GM18502 (cell line): ENCODE measurements around the gene RAD51B.

Source experiments
- ATAC-seq: cut with Tn5 transposase; IDR thresholded peaks from one replicate; pipeline ENCODE4 v1.9.1; 2021; ENCODE audit warnings: mild to moderate bottlenecking; ENCODE audit not compliant: unreplicated experiment, poor library complexity

Gene RAD51B

DNA sequence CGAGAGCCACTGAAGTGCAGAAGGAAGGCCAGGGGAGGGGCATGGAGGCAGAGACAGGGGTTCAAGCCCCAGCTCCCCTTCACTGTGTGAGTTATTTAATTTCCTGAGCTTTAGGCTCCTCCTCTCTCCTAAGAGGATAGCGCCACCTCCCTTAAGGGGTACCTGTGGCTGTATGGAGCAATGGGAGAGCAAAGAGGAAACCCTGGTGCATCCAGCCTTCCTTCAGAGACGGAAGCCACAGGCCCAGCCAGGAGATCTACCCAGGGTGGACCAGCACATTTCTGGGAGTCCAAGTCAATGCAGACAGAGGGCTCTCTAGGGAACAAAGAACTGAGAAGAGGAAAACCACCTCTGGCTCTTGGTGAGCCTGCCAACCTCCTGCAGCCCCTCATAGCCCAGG, 883.0 kb downstream of the RAD51B start:
- ATAC-seq: no peak

DNA sequence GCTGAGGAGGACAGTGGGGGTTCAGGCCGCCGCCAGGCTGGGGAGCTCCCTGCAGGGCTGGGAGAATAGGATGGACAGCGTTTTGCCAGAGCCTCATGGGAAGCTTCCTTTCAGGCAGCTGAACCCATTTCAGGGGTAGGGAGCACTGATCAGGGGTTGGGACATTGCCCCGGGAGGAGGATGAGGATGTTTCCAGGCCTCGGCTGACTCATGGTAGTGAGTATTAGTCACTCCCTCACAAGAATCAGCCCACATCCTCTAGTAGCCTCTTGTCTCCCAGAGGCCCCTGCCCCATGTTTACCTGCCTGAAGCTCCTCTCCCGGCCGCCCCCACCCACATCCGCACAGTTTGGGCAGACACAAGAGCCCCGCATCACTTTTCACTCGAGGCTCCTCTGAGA, 883.5 kb downstream of the RAD51B start:
- ATAC-seq: no peak

DNA sequence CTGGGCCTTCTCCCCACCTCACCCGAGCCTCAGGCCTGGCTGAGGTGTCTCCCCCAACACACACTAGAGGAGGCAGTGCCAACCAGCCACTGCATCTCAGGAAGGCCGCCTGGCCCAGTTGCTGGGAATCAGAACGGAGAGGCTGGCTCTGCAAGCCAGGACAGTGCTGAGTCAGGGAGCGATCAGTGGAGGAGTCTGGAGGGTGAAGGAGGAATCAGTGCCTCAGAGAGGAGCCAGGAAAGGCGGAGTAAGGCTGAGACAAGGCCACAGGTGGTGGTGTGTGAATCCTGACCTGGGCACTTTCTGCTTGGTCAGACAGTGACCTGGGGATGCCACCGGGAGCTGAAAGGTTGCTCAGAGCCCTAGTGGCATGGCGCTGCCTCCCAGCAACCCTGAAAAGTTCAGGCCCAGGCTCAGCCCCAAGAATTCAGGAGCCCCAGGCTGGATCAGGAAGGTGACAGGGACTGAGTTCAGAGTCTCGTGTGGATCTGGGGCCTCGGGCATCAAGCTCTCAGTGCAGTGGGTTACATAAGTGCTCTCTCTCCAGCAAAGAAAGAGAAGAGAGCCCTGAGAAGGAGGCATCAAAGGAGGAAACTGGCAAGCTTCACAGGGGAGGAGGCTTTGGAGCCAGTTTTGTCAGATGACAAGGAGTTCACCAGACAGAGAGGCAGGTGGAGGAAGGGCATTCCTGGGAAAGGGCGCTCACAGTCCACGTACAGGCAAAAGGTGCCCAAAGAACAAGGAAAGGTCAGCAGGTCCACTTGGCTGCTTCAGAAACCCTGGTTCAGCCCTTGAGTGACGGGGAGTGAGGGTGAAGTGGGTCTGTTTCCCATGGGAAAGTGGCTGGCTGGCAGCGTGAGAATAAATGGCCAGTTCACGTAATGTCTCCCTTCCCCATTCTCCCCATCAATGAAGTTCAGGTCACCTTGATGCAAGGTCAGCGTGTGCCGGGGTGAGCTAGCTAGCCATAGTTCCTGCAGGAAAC, 885.4 kb downstream of the RAD51B start:
- no peak for ATAC-seq

DNA sequence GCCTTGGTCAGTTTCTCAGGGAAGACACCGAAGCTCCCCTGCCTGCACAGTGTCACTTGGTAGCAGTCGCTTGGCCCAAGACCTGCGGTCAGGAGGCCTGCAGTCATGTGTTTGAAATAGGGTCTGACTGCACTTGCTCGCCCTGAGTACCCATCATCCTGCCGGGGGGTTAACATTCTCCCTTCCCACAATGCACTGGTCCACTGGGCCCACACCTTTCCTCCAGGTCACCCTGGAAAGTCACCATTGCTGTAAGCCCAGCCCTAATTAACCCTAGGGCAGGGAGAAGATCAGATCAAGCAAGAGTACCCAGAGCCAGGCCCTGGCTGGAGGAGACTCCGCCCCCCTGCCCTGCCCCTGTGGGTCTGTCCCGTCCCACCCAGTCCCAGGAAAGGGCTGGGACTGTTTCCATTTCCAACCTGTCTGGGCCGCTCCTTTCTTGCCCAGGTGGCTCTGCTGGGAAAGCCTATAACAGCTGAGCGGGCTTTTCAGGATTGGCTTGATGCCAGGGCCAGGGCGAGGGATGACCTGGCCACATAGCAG, 886.2 kb downstream of the RAD51B start:
- no peak for ATAC-seq

GRCh38 chr14:68707482-68707881, 887.9 kb downstream of the RAD51B start:
- ATAC-seq: no peak

- ATAC-seq: no peak
These were observed 888.8 kb downstream of the RAD51B start for GRCh38 chr14:68708343-68708742.

DNA sequence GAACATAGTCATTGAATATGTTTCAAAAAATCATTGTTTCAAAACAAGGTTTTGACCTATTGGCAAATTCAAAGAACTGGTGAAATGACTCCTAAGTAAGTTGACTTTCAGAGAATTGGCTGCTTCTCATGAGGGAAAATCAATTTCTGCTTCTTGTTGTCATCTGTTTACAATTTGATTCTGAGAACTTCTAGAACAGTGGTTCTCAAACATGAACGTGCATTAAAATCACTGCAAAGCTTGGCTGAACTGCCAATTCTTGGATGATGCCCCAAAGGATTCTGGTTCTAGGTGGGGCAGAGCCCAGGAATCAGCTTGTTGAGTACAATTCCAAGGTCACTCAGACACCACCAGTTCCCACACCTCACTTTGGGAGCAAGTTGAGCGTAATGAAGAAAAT, 889.4 kb downstream of the RAD51B start:
- no peak for ATAC-seq

DNA sequence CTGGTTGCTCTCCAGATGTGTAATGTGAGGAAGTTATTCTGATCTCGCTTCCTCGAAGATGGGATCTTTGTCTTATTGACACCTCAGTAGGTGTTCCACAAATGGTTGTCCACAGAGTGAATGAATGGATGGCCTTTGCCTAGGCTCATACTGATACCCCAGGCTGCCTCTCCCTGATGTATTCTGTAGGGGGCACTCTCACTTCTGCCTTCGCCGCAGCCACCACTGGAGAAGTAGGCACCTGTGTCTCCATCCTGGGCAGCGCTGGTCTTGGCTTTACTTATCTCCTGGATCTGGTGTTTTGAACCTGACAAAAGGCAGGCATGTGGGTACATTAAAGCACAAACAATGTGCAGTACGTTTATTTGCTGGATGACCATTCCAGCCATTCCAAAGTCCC, 891.2 kb downstream of the RAD51B start:
- ATAC-seq: no peak

DNA sequence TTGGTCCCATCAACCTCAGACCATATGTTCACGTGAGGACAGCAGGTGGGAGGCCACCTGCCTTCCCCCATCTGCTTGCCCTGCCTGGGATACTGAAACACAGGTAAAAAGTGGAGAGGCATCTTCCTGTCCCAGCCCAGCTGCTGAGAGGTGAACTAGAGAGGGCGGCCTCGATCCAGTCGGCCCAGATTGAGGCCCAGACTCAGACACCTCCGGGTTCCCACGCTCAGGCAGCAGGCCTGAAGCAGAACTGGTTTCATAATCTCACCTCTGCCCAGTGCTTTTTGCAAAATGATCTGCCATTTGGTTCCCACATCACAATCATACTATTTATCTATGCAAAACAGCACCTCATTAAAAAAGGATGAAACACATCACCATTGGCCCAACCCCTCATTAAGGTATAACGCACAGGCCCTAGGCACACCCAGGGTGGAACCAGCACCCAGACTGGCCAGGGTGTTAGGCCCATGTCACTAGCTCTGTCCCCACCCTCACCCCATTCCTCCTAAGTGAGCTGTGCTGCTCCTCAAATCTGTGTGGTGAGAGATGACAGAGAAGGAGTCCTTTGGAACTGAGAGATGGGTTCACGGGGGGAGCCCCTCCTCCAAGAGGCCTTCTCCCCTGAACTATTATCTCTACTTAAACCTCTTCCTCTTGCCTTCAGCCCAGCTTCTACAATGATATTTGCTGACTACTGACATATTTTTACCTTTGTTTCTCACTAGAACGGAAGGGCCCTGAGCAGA, 892.2 kb downstream of the RAD51B start:
- ATAC-seq: no peak

- no peak for ATAC-seq
These were observed 893.3 kb downstream of the RAD51B start for GRCh38 chr14:68712703-68713370.

- no peak for ATAC-seq
These were observed 894.2 kb downstream of the RAD51B start for GRCh38 chr14:68713782-68714181.

DNA sequence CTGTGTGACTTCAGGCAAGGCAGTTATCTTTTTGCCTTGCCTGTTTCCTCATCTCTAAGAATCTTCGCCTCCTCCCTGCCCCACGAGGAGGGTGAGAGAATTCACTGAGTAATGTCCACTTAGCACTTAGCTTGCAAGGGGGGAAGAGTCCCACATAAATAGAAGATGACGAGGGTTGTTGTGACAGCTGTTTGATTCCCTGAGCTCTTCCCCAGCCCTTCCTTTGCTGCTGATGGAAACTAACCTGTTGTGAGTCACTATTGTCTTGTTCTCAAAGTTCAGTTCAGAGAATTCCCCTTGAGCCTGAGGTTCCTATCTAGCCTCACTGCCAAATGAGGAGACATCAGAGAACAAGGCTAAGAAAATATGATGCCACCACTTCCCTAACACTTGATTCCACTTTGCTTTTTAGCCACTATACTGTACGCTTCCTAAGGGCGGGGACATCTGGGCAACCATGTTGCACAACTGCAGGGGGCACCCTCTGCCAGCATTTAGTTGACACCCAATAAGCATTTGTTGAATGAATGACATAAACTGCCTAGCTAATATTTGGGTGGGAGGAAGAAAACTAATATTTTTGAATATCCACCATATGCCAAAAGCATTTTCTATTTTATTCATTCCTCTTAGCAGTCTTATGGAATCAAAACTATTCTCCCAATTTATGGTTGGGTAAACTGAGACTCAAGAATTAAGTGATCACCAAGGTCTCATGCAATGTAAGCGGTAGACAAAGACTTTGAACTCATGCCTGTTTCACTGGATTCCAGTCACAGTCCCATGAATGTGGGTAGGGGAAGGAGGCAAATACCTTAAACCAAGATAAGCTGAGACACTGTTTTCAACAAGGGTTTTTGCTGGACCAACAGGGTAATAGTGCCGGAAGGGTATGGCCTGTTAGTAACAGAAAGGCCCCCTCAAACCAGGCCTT, 895.7 kb downstream of the RAD51B start:
- ATAC-seq: no peak

DNA sequence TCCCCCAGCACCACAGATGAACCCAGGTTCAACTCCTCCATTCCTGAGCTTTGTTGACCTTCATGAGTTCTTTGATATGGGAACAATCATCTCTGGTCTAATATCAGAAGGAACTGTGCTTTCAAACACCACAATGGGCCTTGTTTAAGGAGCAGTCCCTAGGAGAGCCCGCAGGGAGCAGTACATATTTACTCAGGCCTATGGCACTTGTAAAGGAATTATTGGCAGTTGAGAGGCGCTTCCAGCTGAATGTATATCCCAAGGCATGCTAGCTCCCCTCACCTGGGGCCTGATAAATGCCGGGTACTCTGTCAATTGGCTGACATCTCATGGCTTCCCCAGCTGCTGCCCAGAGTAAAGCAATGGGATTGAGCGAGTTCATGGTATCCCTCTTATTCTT, 897.1 kb downstream of the RAD51B start:
- no peak for ATAC-seq

DNA sequence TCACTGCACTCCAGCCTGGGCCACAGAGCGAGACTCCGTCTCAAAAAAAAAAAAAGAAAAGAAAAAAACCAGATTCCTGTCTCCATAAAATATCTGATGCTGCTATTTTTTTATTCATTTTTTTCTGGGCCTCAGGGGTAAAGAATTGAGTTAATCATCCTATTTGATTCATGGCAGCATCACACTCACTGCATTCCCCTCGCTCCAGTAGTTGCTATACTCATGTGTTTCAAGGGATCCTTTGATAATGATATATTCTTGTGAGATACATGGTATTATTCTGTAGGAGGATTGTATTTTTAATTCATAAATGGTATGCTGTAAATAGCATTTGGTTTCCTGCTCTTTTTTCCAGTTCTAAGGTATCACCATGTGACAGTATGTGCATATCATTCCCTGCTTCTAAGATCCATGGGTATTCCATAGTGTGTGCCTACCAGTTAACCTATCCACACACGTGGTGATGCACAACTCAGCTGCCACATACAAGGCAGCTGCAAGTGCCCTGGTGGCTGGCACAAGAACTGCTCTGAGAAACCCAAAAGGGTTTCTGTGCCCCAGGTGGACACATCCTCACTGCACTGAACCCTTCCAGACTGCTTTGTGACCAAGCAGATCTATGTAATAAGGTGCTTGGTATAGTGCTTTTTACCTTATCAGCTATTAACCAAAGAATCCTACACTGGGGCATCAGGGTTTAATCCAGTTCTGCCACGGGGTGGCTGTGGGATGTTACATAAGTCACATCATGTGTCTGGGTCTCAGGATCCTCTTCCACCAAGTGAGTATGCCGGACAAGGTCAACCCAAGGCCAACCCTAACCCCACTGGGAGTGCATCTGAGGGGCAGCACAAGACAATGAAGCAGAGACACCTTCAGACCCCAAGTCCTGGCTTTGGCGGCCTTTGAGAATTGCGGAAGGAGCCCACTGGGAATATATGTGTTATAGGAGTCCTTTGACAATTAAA, 898.7 kb downstream of the RAD51B start:
- no peak for ATAC-seq

- no peak for ATAC-seq
These were observed 900.2 kb downstream of the RAD51B start for GRCh38 chr14:68719634-68720384.

DNA sequence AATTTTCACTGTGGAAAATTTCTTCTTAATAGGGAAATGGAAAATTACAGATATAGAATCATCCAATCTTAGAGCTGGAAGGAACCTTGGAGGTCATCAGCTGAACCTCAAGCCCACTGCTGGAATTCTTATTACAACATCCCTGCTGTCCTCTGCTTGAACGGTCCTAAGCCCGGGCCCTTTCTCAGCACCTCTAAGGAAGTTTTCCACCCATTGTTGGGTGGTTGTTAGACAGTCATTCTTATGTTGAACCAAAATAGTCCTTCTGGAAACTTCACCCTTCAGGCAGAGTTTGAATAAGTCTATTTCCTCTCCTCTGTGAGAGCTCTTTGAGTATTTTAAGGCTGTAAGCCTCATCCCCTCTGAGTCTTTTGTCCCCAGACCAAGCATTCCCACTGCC, 902.6 kb downstream of the RAD51B start:
- no peak for ATAC-seq

- ATAC-seq: no peak
These were observed 903.5 kb downstream of the RAD51B start for GRCh38 chr14:68722968-68723566.
